ENCODE measurements around the gene PEA15.

Gene PEA15

DNA sequence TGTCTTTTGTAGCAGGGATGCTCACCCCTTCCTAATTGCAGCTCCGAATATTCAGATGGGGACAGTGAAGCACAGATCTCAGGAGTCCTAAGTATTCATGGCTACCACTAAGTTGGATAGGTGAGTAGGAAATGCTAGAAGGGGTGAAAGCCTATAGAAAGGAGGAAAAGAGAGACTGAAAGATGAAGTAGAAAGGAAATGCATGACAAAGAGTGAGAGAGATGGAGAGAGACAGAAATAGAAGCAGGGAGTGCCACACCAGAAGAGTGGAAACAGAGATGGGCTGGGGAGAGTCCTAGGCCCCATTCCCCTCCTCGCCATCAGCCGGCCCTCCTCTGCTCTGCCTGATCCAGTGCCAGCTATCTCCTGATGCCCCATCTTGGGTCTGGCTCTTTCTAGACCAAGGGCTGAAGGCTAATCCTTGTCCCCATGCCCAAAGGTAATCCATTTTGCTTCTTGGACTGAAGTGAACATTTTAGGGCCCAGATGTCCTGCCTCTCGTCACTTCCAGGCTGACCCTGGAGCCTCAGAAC, 2.0 kb downstream of the PEA15 start:
- Histone ChIP-seq H2AFZ (ENCODE audit: low read depth, low read length) (no peak overlapping the region), H3K9me3 (ENCODE audit: low read length) (no peaks in the 10 kb centered on the region), H3K36me3 (ENCODE audit: insufficient read depth, low read length) (peaks cover 19% of the 10 kb centered on the region), H3K27me3 (ENCODE audit: insufficient read depth, low read length) (no peaks in the 10 kb centered on the region), H3K4me1 (ENCODE audit: insufficient read depth, low read length) (peaks cover 56% of the 10 kb centered on the region), H3K4me3 (ENCODE audit: low read length) (no peak overlapping the region)

- peaks cover 56% of the 10 kb centered on the region for H3K4me1 ChIP-seq (ENCODE audit: insufficient read depth, low read length)
- H3K36me3 ChIP-seq (ENCODE audit: insufficient read depth, low read length) = peaks cover 27% of the 10 kb centered on the region
- no peaks in the 10 kb centered on the region for H3K9me3 ChIP-seq (ENCODE audit: low read length)
- H2AFZ ChIP-seq (ENCODE audit: low read depth, low read length) = no peak overlapping the region
- H3K27me3 ChIP-seq (ENCODE audit: insufficient read depth, low read length) = no peaks in the 10 kb centered on the region
- no peak overlapping the region for H3K4me3 ChIP-seq (ENCODE audit: low read length)
These were observed 2.8 kb downstream of the PEA15 start for GRCh38 chr1:160207771-160208556.

DNA sequence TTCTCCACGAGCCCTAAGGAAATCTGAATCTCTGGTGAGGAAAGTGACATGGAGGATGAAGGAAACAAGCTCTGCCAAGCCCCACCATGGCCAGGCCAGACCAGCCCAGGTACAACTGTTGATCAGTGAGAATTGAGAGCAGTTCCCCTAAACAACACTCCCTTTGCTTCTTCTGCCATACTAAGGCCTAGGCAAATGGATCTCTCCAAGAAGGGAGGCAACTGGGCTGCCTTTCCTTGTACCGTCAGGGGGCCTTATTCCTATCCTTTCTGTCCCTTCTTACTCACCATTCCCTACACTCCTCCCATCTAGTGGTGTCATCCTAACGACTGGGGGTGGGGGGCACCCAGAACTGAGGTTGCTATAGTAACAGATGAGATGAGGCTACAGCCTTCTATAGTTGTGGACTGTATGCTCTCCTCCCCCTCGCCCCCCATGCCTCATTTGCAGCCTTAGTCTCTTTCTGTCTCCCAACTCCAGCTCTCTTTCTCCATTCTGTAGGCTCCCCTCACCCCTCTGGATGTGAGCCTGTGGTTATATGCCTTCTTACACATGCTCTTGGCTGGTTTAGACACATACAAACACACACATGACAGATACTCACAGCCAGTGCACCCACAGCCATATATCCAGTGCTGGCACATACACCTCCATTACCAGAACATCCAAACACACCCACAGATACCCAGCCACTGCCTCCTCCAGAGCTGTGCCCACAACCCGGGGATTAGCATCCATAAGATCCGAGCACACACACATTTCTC, 3.6 kb downstream of the PEA15 start:
- Histone ChIP-seq H3K4me3 (ENCODE audit: low read length) (no peak overlapping the region), H2AFZ (ENCODE audit: low read depth, low read length) (no peak overlapping the region)

GRCh38 chr1:160209321-160210046, 4.3 kb downstream of the PEA15 start:
- Histone ChIP-seq H3K9me3 (ENCODE audit: low read length) (no peaks in the 10 kb centered on the region), H2AFZ (ENCODE audit: low read depth, low read length) (no peak overlapping the region), H3K4me3 (ENCODE audit: low read length) (no peak overlapping the region), H3K27me3 (ENCODE audit: insufficient read depth, low read length) (no peaks in the 10 kb centered on the region), H3K36me3 (ENCODE audit: insufficient read depth, low read length) (peaks cover 40% of the 10 kb centered on the region), H3K4me1 (ENCODE audit: insufficient read depth, low read length) (peaks cover 55% of the 10 kb centered on the region)

More for the DNA sequence above, 3.6 kb downstream of the PEA15 start:
- Histone ChIP-seq H3K9me3 (ENCODE audit: low read length) (no peaks in the 10 kb centered on the region), H3K27me3 (ENCODE audit: insufficient read depth, low read length) (no peaks in the 10 kb centered on the region), H3K4me1 (ENCODE audit: insufficient read depth, low read length) (peaks cover 56% of the 10 kb centered on the region), H3K36me3 (ENCODE audit: insufficient read depth, low read length) (peaks cover 33% of the 10 kb centered on the region)

DNA sequence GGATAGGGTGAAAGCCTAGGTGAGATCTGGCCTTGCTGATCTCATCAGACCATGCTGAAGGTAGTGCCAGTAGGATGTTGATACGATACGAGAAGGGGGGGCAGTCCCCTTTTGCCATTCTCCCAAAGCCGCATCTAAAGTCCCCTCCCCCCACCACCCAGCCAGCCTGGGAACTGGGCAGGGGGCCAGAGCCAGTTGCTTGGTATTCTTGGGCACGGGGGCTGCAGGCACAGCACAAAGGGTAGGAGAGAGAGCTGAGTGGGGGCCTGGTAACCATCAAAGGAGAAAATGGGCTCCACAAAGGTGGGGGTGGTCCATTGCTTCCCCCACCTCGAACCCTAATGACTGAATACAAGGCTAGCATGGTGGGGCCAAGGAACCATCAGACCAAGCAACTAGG, 5.4 kb downstream of the PEA15 start:
- Histone ChIP-seq H3K4me1 (ENCODE audit: insufficient read depth, low read length) (peaks cover 50% of the 10 kb centered on the region), H2AFZ (ENCODE audit: low read depth, low read length) (no peak overlapping the region), H3K9me3 (ENCODE audit: low read length) (no peaks in the 10 kb centered on the region), H3K27me3 (ENCODE audit: insufficient read depth, low read length) (no peaks in the 10 kb centered on the region), H3K4me3 (ENCODE audit: low read length) (no peak overlapping the region), H3K36me3 (ENCODE audit: insufficient read depth, low read length) (peaks cover 51% of the 10 kb centered on the region)

DNA sequence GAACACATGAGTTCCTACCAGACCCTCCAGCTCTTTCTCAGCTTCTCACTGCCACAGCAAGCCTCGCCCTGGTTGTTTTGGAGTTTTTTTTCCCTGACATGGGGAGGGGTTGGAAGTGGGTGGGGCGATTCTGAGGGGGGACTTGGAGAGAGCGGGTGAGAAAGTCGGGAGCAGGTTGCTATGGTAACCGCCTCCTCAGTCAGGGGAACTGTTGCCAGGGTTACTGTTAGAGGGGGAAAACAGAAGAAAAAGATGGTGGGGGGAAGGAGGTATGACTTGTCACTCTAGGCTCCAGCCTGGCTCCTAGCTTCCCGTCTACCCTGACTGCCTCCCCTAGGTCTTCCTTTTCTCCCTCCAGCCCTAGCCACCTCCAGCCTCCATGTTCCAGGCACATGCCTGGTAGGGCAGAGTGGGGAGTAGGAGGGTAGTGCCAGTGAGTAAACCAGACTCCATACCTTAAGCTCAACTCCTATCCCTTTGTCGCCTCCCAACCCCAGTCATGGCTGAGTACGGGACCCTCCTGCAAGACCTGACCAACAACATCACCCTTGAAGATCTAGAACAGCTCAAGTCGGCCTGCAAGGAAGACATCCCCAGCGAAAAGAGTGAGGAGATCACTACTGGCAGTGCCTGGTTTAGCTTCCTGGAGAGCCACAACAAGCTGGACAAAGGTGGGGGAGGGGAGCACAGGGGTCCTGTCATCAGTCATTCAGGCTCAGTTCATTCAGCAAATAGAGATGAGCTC, 6.0 kb downstream of the PEA15 start:
- Histone ChIP-seq H3K36me3 (ENCODE audit: insufficient read depth, low read length) (peaks cover 57% of the 10 kb centered on the region), H3K4me3 (ENCODE audit: low read length) (no peak overlapping the region), H3K27me3 (ENCODE audit: insufficient read depth, low read length) (no peaks in the 10 kb centered on the region), H3K9me3 (ENCODE audit: low read length) (no peaks in the 10 kb centered on the region), H2AFZ (ENCODE audit: low read depth, low read length) (no peak overlapping the region), H3K4me1 (ENCODE audit: insufficient read depth, low read length) (peaks cover 45% of the 10 kb centered on the region)

GRCh38 chr1:160214481-160215140, 9.4 kb downstream of the PEA15 start:
- H3K4me3 ChIP-seq (ENCODE audit: low read length) = no peak overlapping the region
- H3K36me3 ChIP-seq (ENCODE audit: insufficient read depth, low read length) = peaks cover 75% of the 10 kb centered on the region
- H2AFZ ChIP-seq (ENCODE audit: low read depth, low read length) = no peak overlapping the region
- peaks cover 25% of the 10 kb centered on the region for H3K4me1 ChIP-seq (ENCODE audit: insufficient read depth, low read length)
- H3K27me3 ChIP-seq (ENCODE audit: insufficient read depth, low read length) = no peaks in the 10 kb centered on the region
- H3K9me3 ChIP-seq (ENCODE audit: low read length) = no peaks in the 10 kb centered on the region

DNA sequence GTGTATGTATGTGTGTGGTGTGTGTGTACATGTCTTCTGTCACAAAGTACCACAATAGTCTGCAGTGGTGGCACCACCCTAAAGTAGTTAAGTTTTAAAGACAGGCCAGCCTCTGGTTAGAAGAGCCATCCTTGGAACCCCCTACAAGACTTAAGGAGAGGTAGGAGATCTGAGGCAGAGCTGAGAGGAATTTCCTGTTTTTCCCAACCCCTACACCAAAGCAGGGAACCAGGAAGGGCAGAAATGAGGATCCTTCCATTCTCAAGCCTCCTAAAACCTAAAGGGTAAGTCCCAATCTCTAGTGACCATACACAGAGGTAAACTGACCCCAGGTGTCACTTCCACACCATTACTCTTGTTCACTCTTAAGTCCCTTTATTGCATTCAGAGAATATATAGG, 11.1 kb downstream of the PEA15 start:
- Histone ChIP-seq H2AFZ (ENCODE audit: low read depth, low read length) (no peak overlapping the region), H3K4me3 (ENCODE audit: low read length) (no peak overlapping the region), H3K4me1 (ENCODE audit: insufficient read depth, low read length) (peaks cover 8% of the 10 kb centered on the region), H3K27me3 (ENCODE audit: insufficient read depth, low read length) (no peaks in the 10 kb centered on the region), H3K36me3 (ENCODE audit: insufficient read depth, low read length) (peaks cover 90% of the 10 kb centered on the region), H3K9me3 (ENCODE audit: low read length) (no peaks in the 10 kb centered on the region)

DNA sequence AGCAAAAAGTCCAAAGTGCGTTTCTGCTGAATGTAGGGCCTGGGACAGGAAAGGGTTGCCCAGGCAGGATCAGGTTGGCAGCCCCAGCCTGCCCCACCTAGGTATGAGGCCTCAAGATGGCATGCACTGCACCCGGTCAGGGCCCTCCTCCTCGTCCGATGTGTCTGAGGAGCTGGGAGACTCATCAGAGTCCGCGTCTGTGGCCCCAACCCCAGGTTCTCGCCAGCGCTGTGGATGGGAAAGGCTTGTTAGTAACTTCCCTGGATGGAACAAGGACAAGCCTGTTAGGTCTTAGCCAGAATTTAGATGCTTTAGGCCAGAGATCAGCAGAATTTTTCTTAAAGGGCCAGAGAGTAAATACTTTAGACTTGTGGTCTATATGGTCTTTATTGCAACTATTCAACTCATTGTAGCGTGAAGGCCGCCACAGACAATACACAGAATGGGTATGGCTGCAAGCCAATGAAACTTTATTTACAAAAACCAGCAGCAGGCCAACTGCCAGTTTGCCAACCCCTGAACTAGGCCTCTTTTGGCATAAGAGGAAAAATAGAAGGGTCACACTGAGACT, 12.4 kb downstream of the PEA15 start:
- Histone ChIP-seq H3K27me3 (ENCODE audit: insufficient read depth, low read length) (no peaks in the 10 kb centered on the region), H3K36me3 (ENCODE audit: insufficient read depth, low read length) (peaks cover 91% of the 10 kb centered on the region), H2AFZ (ENCODE audit: low read depth, low read length) (no peak overlapping the region), H3K4me1 (ENCODE audit: insufficient read depth, low read length) (no peaks in the 10 kb centered on the region), H3K9me3 (ENCODE audit: low read length) (no peaks in the 10 kb centered on the region), H3K4me3 (ENCODE audit: low read length) (no peak overlapping the region)

- peaks cover 93% of the 10 kb centered on the region for H3K36me3 ChIP-seq (ENCODE audit: insufficient read depth, low read length)
- H3K9me3 ChIP-seq (ENCODE audit: low read length) = no peaks in the 10 kb centered on the region
- no peaks in the 10 kb centered on the region for H3K27me3 ChIP-seq (ENCODE audit: insufficient read depth, low read length)
- H3K4me1 ChIP-seq (ENCODE audit: insufficient read depth, low read length) = no peaks in the 10 kb centered on the region
- no peak overlapping the region for H3K4me3 ChIP-seq (ENCODE audit: low read length)
- no peak overlapping the region for H2AFZ ChIP-seq (ENCODE audit: low read depth, low read length)
These were observed 14.1 kb downstream of the PEA15 start for GRCh38 chr1:160219062-160219929.

GRCh38 chr1:160220301-160220700, 15.1 kb downstream of the PEA15 start:
- no peak overlapping the region for H3K4me3 ChIP-seq (ENCODE audit: low read length)
- H3K36me3 ChIP-seq (ENCODE audit: insufficient read depth, low read length) = peaks cover 93% of the 10 kb centered on the region
- no peaks in the 10 kb centered on the region for H3K27me3 ChIP-seq (ENCODE audit: insufficient read depth, low read length)
- H2AFZ ChIP-seq (ENCODE audit: low read depth, low read length) = no peak overlapping the region
- no peaks in the 10 kb centered on the region for H3K9me3 ChIP-seq (ENCODE audit: low read length)
- H3K4me1 ChIP-seq (ENCODE audit: insufficient read depth, low read length) = no peaks in the 10 kb centered on the region

All from neuron (in vitro differentiated cells).